Measurements from ENCODE around the gene TMEM106C. TPM values are rescaled to one million over a fixed set of nuclear protein-coding genes. Genes with fewer than 3 reads are reported as not detected.

The TMEM106C gene
- total RNA-seq, 3 donors from 2014 or later = 93.9 to 208 (median 183) TPM

- DNase-seq (no peak), ATAC-seq (no peak)
- intact Hi-C loops (cut with DNase I, micrococcal nuclease) = no loop called here
- Histone ChIP-seq H3K36me3 (ENCODE audit: low read depth) (no peaks in the 10 kb centered on the region), H3K4me1 (ENCODE audit: low read depth) (peaks cover 39% of the 10 kb centered on the region), H3K4me3 (no peak overlapping the region), H3K9me3 (no peaks in the 10 kb centered on the region)
- TF ChIP-seq CTCF (IDR thresholded peaks at IDR 0.05) = no peak
Observed at GRCh38 chr12:47944685-47945340, 18.6 kb upstream of the TMEM106C start.

- ATAC-seq = peak; percentile 17
- peaks cover 38% of the 10 kb centered on the region for H3K4me1 ChIP-seq (ENCODE audit: low read depth)
Observed at GRCh38 chr12:47945341-47945728, 18.1 kb upstream of the TMEM106C start.

GRCh38 chr12:47946413-47947323 is 16.7 kb upstream of the TMEM106C start:
- Histone ChIP-seq H3K36me3 (ENCODE audit: low read depth) (no peaks in the 10 kb centered on the region), H3K4me3 (no peak overlapping the region), H3K9me3 (no peaks in the 10 kb centered on the region), H3K4me1 (ENCODE audit: low read depth) (peaks cover 38% of the 10 kb centered on the region)
- intact Hi-C loops (cut with DNase I, micrococcal nuclease) = no loop called here
- DNase-seq (peak in 2 of 3 donors; percentile 47 to 55), ATAC-seq (no peak)
- TF ChIP-seq CTCF (IDR thresholded peaks at IDR 0.05) = no peak

More at GRCh38 chr12:47945341-47945728, 18.1 kb upstream of the TMEM106C start:
- DNase-seq = no peak
- no peaks in the 10 kb centered on the region for H3K36me3 ChIP-seq (ENCODE audit: low read depth)
- no peaks in the 10 kb centered on the region for H3K9me3 ChIP-seq
- intact Hi-C loops (cut with DNase I, micrococcal nuclease) = no loop called here
- TF ChIP-seq CTCF (IDR thresholded peaks at IDR 0.05) = no peak
- H3K4me3 ChIP-seq = no peak overlapping the region

- peaks cover 38% of the 10 kb centered on the region for H3K4me1 ChIP-seq (ENCODE audit: low read depth)
- no peak overlapping the region for H3K4me3 ChIP-seq
- DNase-seq (no peak), ATAC-seq (no peak)
- H3K9me3 ChIP-seq = no peaks in the 10 kb centered on the region
- intact Hi-C loops (cut with DNase I, micrococcal nuclease) = no loop called here
- no peaks in the 10 kb centered on the region for H3K36me3 ChIP-seq (ENCODE audit: low read depth)
- TF ChIP-seq CTCF (IDR thresholded peaks at IDR 0.05) = no peak
Observed at GRCh38 chr12:47947341-47947740, 16.1 kb upstream of the TMEM106C start.

- no peaks in the 10 kb centered on the region for H3K9me3 ChIP-seq
- intact Hi-C loops (cut with DNase I, micrococcal nuclease) = loop anchor here in 1 of 2 donors (10.0 kb wide), 1 partner anchor 45 kb away; the partner anchor contains the start of gene VDR
- H3K36me3 ChIP-seq (ENCODE audit: low read depth) = no peaks in the 10 kb centered on the region
- DNase-seq = peak; percentile 86 to 90 (median 89)
- ATAC-seq = peak; percentile 86
- peaks cover 35% of the 10 kb centered on the region for H3K4me1 ChIP-seq (ENCODE audit: low read depth)
- H3K4me3 ChIP-seq = no peak overlapping the region
- TF ChIP-seq CTCF (IDR thresholded peaks at IDR 0.05) = peak; percentile 77
Observed at GRCh38 chr12:47949441-47950341, 13.7 kb upstream of the TMEM106C start.
